Dendritic cell treated with granulocyte-macrophage colony-stimulating factor and Interleukin-4, amounts not matched to agents 40 ng/mL and 50 ng/mL, for 4 days (primary cell): ENCODE data around the gene YPEL2.

Source experiments
- H3K27ac Mint-ChIP-seq: one replicate; pipeline ENCODE4 v1.8.0; 2022; ENCODE audit warnings: mild to moderate bottlenecking, mixed read lengths
- H3K27me3 Mint-ChIP-seq: one replicate; pipeline ENCODE4 v1.8.0; 2022; ENCODE audit warnings: mild to moderate bottlenecking, mixed read lengths
- H3K36me3 Mint-ChIP-seq: one replicate; pipeline ENCODE4 v1.8.0; 2022; ENCODE audit warnings: low read depth, mixed read lengths
- H3K4me1 Mint-ChIP-seq: one replicate; pipeline ENCODE4 v1.8.0; 2022; ENCODE audit warnings: low read depth, mixed read lengths
- H3K4me3 Mint-ChIP-seq: one replicate; pipeline ENCODE4 v1.8.0; 2022; ENCODE audit warnings: mild to moderate bottlenecking, moderate library complexity, mixed read lengths
- H3K9me3 Mint-ChIP-seq: one replicate; pipeline ENCODE4 v1.8.0; 2022; ENCODE audit warnings: mixed read lengths
- intact Hi-C: fragments of 100-400 bp; cut with micrococcal nuclease; formaldehyde crosslinking; loops from one replicate; pipeline ENCODE4 v1.15.0; 2022

YPEL2 gene

GRCh38 chr17:59423137-59423724, 91.8 kb downstream of the YPEL2 start:
- peaks cover 46% of the 10 kb centered on the region for H3K4me1 Mint-ChIP-seq
- no peak overlapping the region for H3K4me3 Mint-ChIP-seq
- H3K27me3 Mint-ChIP-seq = no peaks in the 10 kb centered on the region
- H3K9me3 Mint-ChIP-seq = no peaks in the 10 kb centered on the region
- intact Hi-C loops = no loop called here
- H3K27ac Mint-ChIP-seq = no peak overlapping the region
- H3K36me3 Mint-ChIP-seq = no peaks in the 10 kb centered on the region

- Mint-ChIP-seq H3K27ac (no peak overlapping the region), H3K9me3 (no peaks in the 10 kb centered on the region), H3K4me1 (peaks cover 47% of the 10 kb centered on the region), H3K36me3 (no peaks in the 10 kb centered on the region), H3K4me3 (no peak overlapping the region), H3K27me3 (no peaks in the 10 kb centered on the region)
- intact Hi-C loops = no loop called here
These were observed 92.4 kb downstream of the YPEL2 start for GRCh38 chr17:59423903-59424302.

- no peaks in the 10 kb centered on the region for H3K27me3 Mint-ChIP-seq
- no peaks in the 10 kb centered on the region for H3K9me3 Mint-ChIP-seq
- no peaks in the 10 kb centered on the region for H3K36me3 Mint-ChIP-seq
- H3K4me3 Mint-ChIP-seq = no peak overlapping the region
- peaks cover 47% of the 10 kb centered on the region for H3K4me1 Mint-ChIP-seq
- intact Hi-C loops = no loop called here
- H3K27ac Mint-ChIP-seq = no peak overlapping the region
These were observed 92.9 kb downstream of the YPEL2 start for GRCh38 chr17:59424331-59424730.

- no peaks in the 10 kb centered on the region for H3K9me3 Mint-ChIP-seq
- no peaks in the 10 kb centered on the region for H3K27me3 Mint-ChIP-seq
- H3K4me3 Mint-ChIP-seq = no peak overlapping the region
- intact Hi-C loops = no loop called here
- no peak overlapping the region for H3K27ac Mint-ChIP-seq
- no peaks in the 10 kb centered on the region for H3K36me3 Mint-ChIP-seq
- peaks cover 47% of the 10 kb centered on the region for H3K4me1 Mint-ChIP-seq
These were observed 93.9 kb downstream of the YPEL2 start for GRCh38 chr17:59425085-59425931.

GRCh38 chr17:59426031-59426430, 94.6 kb downstream of the YPEL2 start:
- Mint-ChIP-seq H3K36me3 (no peaks in the 10 kb centered on the region), H3K27me3 (no peaks in the 10 kb centered on the region), H3K4me3 (no peak overlapping the region), H3K27ac (no peak overlapping the region), H3K4me1 (peaks cover 47% of the 10 kb centered on the region), H3K9me3 (no peaks in the 10 kb centered on the region)
- intact Hi-C loops = no loop called here

- Mint-ChIP-seq H3K27me3 (no peaks in the 10 kb centered on the region), H3K27ac (peak overlapping the region; percentile 56), H3K4me1 (peaks cover 56% of the 10 kb centered on the region), H3K36me3 (no peaks in the 10 kb centered on the region), H3K4me3 (no peak overlapping the region), H3K9me3 (peaks cover 1% of the 10 kb centered on the region)
- intact Hi-C loops = no loop called here
These were observed 96.0 kb downstream of the YPEL2 start for GRCh38 chr17:59427425-59427921.

- Mint-ChIP-seq H3K36me3 (no peaks in the 10 kb centered on the region), H3K4me3 (no peak overlapping the region), H3K9me3 (peaks cover 6% of the 10 kb centered on the region), H3K27me3 (no peaks in the 10 kb centered on the region), H3K27ac (peak overlapping the region; percentile 56), H3K4me1 (peaks cover 56% of the 10 kb centered on the region)
- intact Hi-C loops = no loop called here
These were observed 96.5 kb downstream of the YPEL2 start for GRCh38 chr17:59427996-59428395.

- Mint-ChIP-seq H3K27me3 (no peaks in the 10 kb centered on the region), H3K4me1 (peaks cover 56% of the 10 kb centered on the region), H3K4me3 (no peak overlapping the region), H3K27ac (peak overlapping the region; percentile 31), H3K36me3 (no peaks in the 10 kb centered on the region), H3K9me3 (peaks cover 7% of the 10 kb centered on the region)
- intact Hi-C loops = no loop called here
These were observed 97.5 kb downstream of the YPEL2 start for GRCh38 chr17:59428916-59429485.

GRCh38 chr17:59431601-59432000, 100.1 kb downstream of the YPEL2 start:
- Mint-ChIP-seq H3K36me3 (no peaks in the 10 kb centered on the region), H3K4me1 (peaks cover 63% of the 10 kb centered on the region), H3K27ac (no peak overlapping the region), H3K9me3 (peaks cover 7% of the 10 kb centered on the region), H3K4me3 (no peak overlapping the region), H3K27me3 (no peaks in the 10 kb centered on the region)
- intact Hi-C loops = no loop called here

GRCh38 chr17:59432657-59433056, 101.2 kb downstream of the YPEL2 start:
- Mint-ChIP-seq H3K4me1 (peaks cover 63% of the 10 kb centered on the region), H3K27ac (peak overlapping the region; percentile 70), H3K9me3 (peaks cover 7% of the 10 kb centered on the region), H3K4me3 (no peak overlapping the region), H3K27me3 (no peaks in the 10 kb centered on the region), H3K36me3 (no peaks in the 10 kb centered on the region)
- intact Hi-C loops = no loop called here

GRCh38 chr17:59433586-59433985, 102.1 kb downstream of the YPEL2 start:
- Mint-ChIP-seq H3K4me3 (no peak overlapping the region), H3K36me3 (no peaks in the 10 kb centered on the region), H3K4me1 (peaks cover 66% of the 10 kb centered on the region), H3K27me3 (no peaks in the 10 kb centered on the region), H3K27ac (peak overlapping the region; percentile 83), H3K9me3 (peaks cover 7% of the 10 kb centered on the region)
- intact Hi-C loops = no loop called here

- Mint-ChIP-seq H3K9me3 (peaks cover 7% of the 10 kb centered on the region), H3K4me3 (no peak overlapping the region), H3K4me1 (peaks cover 74% of the 10 kb centered on the region), H3K27me3 (no peaks in the 10 kb centered on the region), H3K36me3 (no peaks in the 10 kb centered on the region), H3K27ac (peak overlapping the region; percentile 83)
- intact Hi-C loops = no loop called here
These were observed 103.0 kb downstream of the YPEL2 start for GRCh38 chr17:59434429-59434828.

GRCh38 chr17:59435238-59435637, 103.8 kb downstream of the YPEL2 start:
- Mint-ChIP-seq H3K27ac (peak overlapping the region; percentile 83), H3K4me1 (peaks cover 74% of the 10 kb centered on the region), H3K4me3 (no peak overlapping the region), H3K36me3 (no peaks in the 10 kb centered on the region), H3K27me3 (no peaks in the 10 kb centered on the region), H3K9me3 (peaks cover 7% of the 10 kb centered on the region)
- intact Hi-C loops = loop anchor here (5.0 kb wide), 1 partner anchor 63 kb away; no protein-coding TSS in a partner anchor

GRCh38 chr17:59436900-59437299, 105.4 kb downstream of the YPEL2 start:
- H3K4me1 Mint-ChIP-seq = peaks cover 78% of the 10 kb centered on the region
- intact Hi-C loops = loop anchor here (5.0 kb wide), 1 partner anchor 65 kb away; no protein-coding TSS in a partner anchor
- H3K27me3 Mint-ChIP-seq = no peaks in the 10 kb centered on the region
- H3K9me3 Mint-ChIP-seq = peaks cover 7% of the 10 kb centered on the region
- no peaks in the 10 kb centered on the region for H3K36me3 Mint-ChIP-seq
- no peak overlapping the region for H3K4me3 Mint-ChIP-seq
- H3K27ac Mint-ChIP-seq = peak overlapping the region; percentile 79
